HepG2 (cell line): ENCODE measurements around the gene DPH1. TPM values are rescaled to one million over a fixed set of nuclear protein-coding genes. Genes with fewer than 3 reads are reported as not detected.

Experiments used
- GABPA ChIP-seq, 2 experiments: IDR thresholded peaks; 2 replicates each; pipeline ENCODE4 v1.6.1; 2011 to 2016; ENCODE audit warnings: low read depth in 2 of 2, low read length in 1 of 2, missing biosample characterization in 1 of 2, missing genetic modification characterization in 1 of 2
- HNF4A ChIP-seq: sonication (generic); formaldehyde crosslinking; IDR thresholded peaks from 2 replicates; pipeline ENCODE4 v1.4.0; 2020; ENCODE audit warnings: missing genetic modification reagents
- IKZF4 ChIP-seq: sonication (generic); formaldehyde crosslinking; IDR thresholded peaks from 2 replicates; pipeline ENCODE4 v1.5.1; 2020; ENCODE audit warnings: borderline replicate concordance, mild to moderate bottlenecking, low read depth, missing genetic modification reagents; ENCODE audit errors: not compliant biosample characterization
- NFE2L1 ChIP-seq: sonication (generic); formaldehyde crosslinking; IDR thresholded peaks from 2 replicates; pipeline ENCODE4 v1.4.0; 2020; ENCODE audit warnings: missing genetic modification reagents, mild to moderate bottlenecking, borderline replicate concordance
- SAFB2 ChIP-seq: sonication (generic); formaldehyde crosslinking; IDR thresholded peaks from 2 replicates; pipeline ENCODE4 v1.5.1; 2020; ENCODE audit warnings: missing genetic modification reagents, low read depth, mild to moderate bottlenecking, borderline replicate concordance
- SKI ChIP-seq: fragments of 450-650 bp; IDR thresholded peaks from one replicate; pipeline ENCODE4 v1.6.1; 2018; ENCODE audit warnings: mild to moderate bottlenecking; ENCODE audit not compliant: partially characterized antibody
- SP1 ChIP-seq, 2 experiments: fragments of 450-650 bp in 1 of 2; sonication (generic) in 1 of 2; formaldehyde crosslinking in 1 of 2; IDR thresholded peaks; 2 replicates each; pipeline versions ENCODE4 v1.4.0 to v1.6.1; 2016 to 2020; ENCODE audit warnings: missing genetic modification reagents in 1 of 2
- WIZ ChIP-seq: sonication (generic); formaldehyde crosslinking; IDR thresholded peaks from 2 replicates; pipeline ENCODE4 v1.5.1; 2020; ENCODE audit warnings: mild to moderate bottlenecking, missing genetic modification reagents
- ZBTB38 ChIP-seq: sonication (generic); formaldehyde crosslinking; IDR thresholded peaks from 2 replicates; pipeline ENCODE4 v1.5.1; 2020; ENCODE audit warnings: mild to moderate bottlenecking, missing genetic modification reagents
- ZNF3 ChIP-seq: IDR thresholded peaks from 2 replicates; pipeline ENCODE4 v1.7.0; 2017; ENCODE audit warnings: inconsistent platforms
- ZNF333 ChIP-seq: sonication (generic); formaldehyde crosslinking; IDR thresholded peaks from 2 replicates; pipeline ENCODE4 v1.4.0; 2020; ENCODE audit warnings: mild to moderate bottlenecking, missing genetic modification reagents, borderline replicate concordance
- ZNF7 ChIP-seq: IDR thresholded peaks from 2 replicates; pipeline ENCODE4 v1.6.1; 2016; ENCODE audit warnings: missing biosample characterization, missing genetic modification reagents
- ZNF740 ChIP-seq: sonication (generic); formaldehyde crosslinking; IDR thresholded peaks from 2 replicates; pipeline ENCODE4 v1.4.0; 2020; ENCODE audit warnings: missing genetic modification reagents
- polyA plus RNA-seq, 8 experiments: library from polyadenylated mRNA; depleted of rRNA in 3 of 8; stranded (reverse) in 7 of 8; unstranded in 1 of 8; fragments of >200 nt; fragmentation: Illumina TruSeq in 4 of 8; extraction: Trizol in 4 of 8; gene quantifications; 2 replicates each; pipeline versions ENCODE4 v1.2.1 to v1.2.3, GENCODE V29; 2011 to 2016; ENCODE audit warnings: low read depth in 4 of 8, missing spikeins in 1 of 8, mixed read lengths in 1 of 8; ENCODE audit not compliant: insufficient read depth in 1 of 8
- total RNA-seq, 5 experiments: library from RNA; depleted of rRNA; stranded (reverse); fragments of >200 nt; fragmentation: Illumina TruSeq; extraction: Trizol; gene quantifications; 2 replicates each; pipeline ENCODE4 v1.2.3, GENCODE V29; 2016; ENCODE audit warnings: low read depth in 1 of 5
- TF ChIP-seq, protein P1 (sequence below): sonication (generic); formaldehyde crosslinking; IDR thresholded peaks from 2 replicates; pipeline ENCODE4 v1.4.0; 2020; ENCODE audit warnings: missing genetic modification reagents
- TF ChIP-seq, protein P2 (sequence below): sonication (generic); formaldehyde crosslinking; IDR thresholded peaks from 2 replicates; pipeline ENCODE4 v1.4.0; 2020; ENCODE audit warnings: missing genetic modification reagents, low read depth, mild to moderate bottlenecking, borderline replicate concordance
- TF ChIP-seq, protein P3 (sequence below): sonication (generic); formaldehyde crosslinking; IDR thresholded peaks from 2 replicates; pipeline ENCODE4 v1.4.0; 2020; ENCODE audit warnings: missing genetic modification reagents

Gene DPH1
- total and polyA plus RNA-seq, 2 of the 13 experiments (the other 11 are each of a cell fraction or from before 2014, with no cell fraction given) = 25.3 to 42.8 TPM

DNA sequence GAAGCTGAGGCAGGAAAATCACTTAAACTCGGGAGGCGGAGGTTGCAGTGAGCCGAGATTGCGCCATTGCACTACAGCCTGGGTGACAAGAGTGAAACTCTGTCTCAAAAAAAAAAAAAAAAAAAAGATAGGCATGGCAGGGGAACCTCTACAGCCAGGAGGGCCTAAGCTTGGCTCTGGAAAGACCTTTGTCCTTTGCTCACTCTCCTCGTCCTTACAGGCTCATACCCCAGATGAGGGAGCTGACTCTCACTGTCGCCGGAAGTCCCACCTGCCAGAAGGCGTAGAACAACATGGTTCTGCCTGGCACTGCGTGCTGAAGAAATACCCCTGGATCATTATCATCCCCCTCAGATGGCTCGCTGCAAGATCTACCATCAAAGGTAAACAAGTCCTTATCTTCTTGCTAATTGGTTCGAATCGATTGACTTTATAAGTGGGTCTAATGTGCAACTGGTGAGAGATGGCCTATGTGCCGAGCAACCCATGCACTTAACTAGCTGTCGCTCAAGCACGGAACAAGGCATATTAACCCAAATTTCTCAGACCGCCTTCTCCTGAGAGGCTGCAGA, 34.5 kb upstream of the DPH1 start (continued):
- TF ChIP-seq WIZ = no peak
- TF ChIP-seq IKZF4 (CRISPR knock-in tag) = no peak
- TF ChIP-seq, protein P1, sequence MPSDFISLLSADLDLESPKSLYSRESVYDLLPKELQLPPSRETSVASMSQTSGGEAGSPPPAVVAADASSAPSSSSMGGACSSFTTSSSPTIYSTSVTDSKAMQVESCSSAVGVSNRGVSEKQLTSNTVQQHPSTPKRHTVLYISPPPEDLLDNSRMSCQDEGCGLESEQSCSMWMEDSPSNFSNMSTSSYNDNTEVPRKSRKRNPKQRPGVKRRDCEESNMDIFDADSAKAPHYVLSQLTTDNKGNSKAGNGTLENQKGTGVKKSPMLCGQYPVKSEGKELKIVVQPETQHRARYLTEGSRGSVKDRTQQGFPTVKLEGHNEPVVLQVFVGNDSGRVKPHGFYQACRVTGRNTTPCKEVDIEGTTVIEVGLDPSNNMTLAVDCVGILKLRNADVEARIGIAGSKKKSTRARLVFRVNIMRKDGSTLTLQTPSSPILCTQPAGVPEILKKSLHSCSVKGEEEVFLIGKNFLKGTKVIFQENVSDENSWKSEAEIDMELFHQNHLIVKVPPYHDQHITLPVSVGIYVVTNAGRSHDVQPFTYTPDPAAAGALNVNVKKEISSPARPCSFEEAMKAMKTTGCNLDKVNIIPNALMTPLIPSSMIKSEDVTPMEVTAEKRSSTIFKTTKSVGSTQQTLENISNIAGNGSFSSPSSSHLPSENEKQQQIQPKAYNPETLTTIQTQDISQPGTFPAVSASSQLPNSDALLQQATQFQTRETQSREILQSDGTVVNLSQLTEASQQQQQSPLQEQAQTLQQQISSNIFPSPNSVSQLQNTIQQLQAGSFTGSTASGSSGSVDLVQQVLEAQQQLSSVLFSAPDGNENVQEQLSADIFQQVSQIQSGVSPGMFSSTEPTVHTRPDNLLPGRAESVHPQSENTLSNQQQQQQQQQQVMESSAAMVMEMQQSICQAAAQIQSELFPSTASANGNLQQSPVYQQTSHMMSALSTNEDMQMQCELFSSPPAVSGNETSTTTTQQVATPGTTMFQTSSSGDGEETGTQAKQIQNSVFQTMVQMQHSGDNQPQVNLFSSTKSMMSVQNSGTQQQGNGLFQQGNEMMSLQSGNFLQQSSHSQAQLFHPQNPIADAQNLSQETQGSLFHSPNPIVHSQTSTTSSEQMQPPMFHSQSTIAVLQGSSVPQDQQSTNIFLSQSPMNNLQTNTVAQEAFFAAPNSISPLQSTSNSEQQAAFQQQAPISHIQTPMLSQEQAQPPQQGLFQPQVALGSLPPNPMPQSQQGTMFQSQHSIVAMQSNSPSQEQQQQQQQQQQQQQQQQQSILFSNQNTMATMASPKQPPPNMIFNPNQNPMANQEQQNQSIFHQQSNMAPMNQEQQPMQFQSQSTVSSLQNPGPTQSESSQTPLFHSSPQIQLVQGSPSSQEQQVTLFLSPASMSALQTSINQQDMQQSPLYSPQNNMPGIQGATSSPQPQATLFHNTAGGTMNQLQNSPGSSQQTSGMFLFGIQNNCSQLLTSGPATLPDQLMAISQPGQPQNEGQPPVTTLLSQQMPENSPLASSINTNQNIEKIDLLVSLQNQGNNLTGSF = no peak
- TF ChIP-seq ZNF740 (CRISPR knock-in tag) = no peak
- no peak for TF ChIP-seq SKI
- no peak for TF ChIP-seq NFE2L1 (CRISPR knock-in tag)
- TF ChIP-seq ZBTB38 (CRISPR knock-in tag) = no peak; the same call in 1 of the 2 replicates
- TF ChIP-seq HNF4A (CRISPR knock-in tag) = peak; percentile 80
- no peak for TF ChIP-seq ZNF3 (CRISPR knock-in tag)
- TF ChIP-seq, protein P2, sequence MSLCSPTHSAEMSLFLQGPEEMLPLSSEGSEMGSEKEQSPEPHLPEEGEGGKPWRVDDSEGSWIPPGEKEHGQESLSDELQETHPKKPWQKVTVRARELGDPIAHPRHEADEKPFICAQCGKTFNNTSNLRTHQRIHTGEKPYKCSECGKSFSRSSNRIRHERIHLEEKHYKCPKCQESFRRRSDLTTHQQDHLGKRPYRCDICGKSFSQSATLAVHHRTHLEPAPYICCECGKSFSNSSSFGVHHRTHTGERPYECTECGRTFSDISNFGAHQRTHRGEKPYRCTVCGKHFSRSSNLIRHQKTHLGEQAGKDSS (CRISPR knock-in tag) = no peak
- no peak for TF ChIP-seq ZNF333 (CRISPR knock-in tag)
- TF ChIP-seq GABPA (IDR thresholded peaks at IDR 0.05; ENCODE audit: low read depth, low read length) = peak; percentile 53
- TF ChIP-seq GABPA (CRISPR knock-in tag; IDR thresholded peaks at IDR 0.05; ENCODE audit: low read depth) = peak; percentile 75
- TF ChIP-seq SAFB2 (CRISPR knock-in tag) = no peak; the same call in 1 of the 2 replicates
- TF ChIP-seq, protein P3, sequence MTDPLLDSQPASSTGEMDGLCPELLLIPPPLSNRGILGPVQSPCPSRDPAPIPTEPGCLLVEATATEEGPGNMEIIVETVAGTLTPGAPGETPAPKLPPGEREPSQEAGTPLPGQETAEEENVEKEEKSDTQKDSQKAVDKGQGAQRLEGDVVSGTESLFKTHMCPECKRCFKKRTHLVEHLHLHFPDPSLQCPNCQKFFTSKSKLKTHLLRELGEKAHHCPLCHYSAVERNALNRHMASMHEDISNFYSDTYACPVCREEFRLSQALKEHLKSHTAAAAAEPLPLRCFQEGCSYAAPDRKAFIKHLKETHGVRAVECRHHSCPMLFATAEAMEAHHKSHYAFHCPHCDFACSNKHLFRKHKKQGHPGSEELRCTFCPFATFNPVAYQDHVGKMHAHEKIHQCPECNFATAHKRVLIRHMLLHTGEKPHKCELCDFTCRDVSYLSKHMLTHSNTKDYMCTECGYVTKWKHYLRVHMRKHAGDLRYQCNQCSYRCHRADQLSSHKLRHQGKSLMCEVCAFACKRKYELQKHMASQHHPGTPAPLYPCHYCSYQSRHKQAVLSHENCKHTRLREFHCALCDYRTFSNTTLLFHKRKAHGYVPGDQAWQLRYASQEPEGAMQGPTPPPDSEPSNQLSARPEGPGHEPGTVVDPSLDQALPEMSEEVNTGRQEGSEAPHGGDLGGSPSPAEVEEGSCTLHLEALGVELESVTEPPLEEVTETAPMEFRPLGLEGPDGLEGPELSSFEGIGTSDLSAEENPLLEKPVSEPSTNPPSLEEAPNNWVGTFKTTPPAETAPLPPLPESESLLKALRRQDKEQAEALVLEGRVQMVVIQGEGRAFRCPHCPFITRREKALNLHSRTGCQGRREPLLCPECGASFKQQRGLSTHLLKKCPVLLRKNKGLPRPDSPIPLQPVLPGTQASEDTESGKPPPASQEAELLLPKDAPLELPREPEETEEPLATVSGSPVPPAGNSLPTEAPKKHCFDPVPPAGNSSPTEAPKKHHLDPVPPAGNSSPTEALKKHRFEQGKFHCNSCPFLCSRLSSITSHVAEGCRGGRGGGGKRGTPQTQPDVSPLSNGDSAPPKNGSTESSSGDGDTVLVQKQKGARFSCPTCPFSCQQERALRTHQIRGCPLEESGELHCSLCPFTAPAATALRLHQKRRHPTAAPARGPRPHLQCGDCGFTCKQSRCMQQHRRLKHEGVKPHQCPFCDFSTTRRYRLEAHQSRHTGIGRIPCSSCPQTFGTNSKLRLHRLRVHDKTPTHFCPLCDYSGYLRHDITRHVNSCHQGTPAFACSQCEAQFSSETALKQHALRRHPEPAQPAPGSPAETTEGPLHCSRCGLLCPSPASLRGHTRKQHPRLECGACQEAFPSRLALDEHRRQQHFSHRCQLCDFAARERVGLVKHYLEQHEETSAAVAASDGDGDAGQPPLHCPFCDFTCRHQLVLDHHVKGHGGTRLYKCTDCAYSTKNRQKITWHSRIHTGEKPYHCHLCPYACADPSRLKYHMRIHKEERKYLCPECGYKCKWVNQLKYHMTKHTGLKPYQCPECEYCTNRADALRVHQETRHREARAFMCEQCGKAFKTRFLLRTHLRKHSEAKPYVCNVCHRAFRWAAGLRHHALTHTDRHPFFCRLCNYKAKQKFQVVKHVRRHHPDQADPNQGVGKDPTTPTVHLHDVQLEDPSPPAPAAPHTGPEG (CRISPR knock-in tag) = no peak
- TF ChIP-seq ZNF7 (CRISPR knock-in tag) = no peak
- TF ChIP-seq SP1 (IDR thresholded peaks at IDR 0.05) = no peak
- no peak for TF ChIP-seq SP1 (CRISPR knock-in tag; IDR thresholded peaks at IDR 0.05)
